ENCODE data around the gene TIFAB.
"Not testable (repeated sequence)": the region's sequence is repeated elsewhere in the genome, so short reads cannot be mapped to it uniquely, and the experiment has no call there.

TIFAB gene

DNA sequence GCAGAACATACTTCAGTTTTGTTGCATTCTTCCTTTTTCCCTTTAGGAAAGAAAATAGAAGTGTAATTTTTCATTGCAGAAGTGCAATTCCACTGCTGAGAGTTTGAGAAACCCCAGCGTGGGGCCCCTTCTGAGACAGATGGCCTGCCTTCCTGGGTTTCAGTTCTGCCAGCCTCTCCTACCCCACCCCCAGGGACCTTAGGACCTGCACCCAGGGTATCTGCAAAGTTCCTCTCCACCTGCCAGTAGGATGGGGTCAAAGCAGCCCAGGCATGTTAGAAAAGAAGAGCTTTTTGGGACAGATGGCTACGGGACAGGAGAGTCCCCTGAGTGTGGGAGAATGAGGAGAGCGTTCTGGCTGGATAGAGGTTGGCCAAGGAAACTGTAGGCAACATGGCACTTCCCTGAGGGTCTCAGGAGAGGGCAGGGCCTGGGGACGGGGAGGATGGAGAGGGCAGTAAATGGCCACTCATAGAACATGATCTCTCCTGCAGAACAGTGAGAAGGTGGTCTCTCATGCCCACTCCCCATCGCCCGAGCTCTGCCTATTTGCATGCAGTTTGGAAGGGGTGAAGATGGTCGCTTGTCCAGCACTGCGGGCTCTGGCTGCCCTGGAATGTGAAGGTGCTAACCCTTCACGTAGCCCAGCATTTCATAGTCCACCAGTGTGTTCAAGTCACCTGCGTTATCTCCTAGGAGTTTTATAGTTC lies at the start of gene TIFAB:
Gene TIFAB (minus strand): TSS at position 31 of the 710 bp plus-strand sequence. CDS start 2,412 bp downstream, outside the sequence.
- DNase-seq, result no peak

- peak; percentile 51 for DNase-seq
Observed at GRCh38 chr5:135498637-135498995, 46.5 kb upstream of the TIFAB start.

DNA sequence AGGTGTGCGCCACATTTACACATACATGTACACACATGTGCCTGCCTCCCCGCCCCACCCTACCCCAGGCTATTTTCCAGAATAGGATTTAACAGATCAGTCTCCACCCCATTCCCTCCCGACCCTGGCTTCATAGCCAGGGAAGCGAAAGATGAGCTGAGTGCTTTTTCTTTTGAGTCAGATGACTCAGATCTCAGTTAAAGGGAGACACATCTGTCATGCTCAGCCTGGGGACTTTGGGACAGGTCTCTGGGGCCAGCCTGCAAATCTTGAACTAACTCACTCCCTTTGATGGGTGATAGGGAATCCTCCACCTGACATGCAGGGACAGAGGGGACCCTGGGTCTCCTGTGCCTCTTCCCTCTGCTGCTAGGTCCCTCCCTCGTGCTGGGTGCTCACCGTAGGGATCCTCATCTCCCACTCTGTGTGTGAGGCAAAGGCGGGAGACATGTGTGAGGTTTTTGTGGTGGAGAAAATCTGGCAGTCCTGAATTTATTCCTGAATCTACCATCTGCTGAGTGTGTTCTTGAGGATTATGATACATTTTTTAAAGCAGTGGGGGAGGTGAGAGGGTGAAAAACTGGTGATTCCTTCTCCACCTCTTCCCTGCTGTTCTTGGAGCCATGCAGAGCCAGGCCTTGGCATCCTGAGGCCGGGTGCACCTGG lies 46.0 kb upstream of the TIFAB start:
- DNase-seq, result peak; percentile 37

DNA sequence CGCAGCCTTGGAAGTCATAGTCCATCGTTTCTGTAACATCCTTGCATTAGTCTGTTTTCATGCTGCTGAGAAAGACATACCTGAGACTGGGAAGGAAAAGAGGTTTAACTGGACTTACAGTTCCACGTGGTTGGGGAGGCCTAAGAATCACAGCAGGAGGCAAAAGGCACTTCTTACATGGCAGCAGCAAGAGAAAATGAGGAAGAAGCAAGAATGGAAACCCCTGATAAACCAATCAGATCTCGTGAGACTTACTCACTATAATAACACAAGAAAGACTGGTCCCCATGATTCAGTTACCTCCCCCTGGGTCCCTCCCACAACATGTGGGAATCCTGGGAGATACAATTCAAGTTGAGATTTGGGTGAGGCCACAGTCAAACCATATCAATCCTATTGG lies 43.4 kb upstream of the TIFAB start:
- DNase-seq, result not testable (repeated sequence)

DNA sequence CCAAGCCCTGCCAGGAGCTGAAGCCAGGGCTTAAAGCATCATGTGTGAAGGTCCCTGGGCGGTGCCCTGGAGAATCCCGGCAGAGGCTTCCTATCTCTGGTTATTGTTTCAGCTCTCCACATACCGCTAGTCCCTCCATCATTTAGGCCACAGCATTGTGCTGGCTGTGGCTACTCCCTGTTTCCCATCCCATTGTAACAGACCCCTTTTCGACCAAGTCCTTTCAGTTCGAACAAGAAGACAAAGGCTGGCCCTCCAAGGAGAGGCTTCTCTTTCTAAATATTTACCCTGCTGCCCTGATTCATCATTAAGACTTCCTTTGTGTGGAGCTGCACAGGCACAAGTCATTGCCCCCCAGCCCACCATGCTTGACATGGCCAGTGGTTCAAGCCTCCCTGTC lies 42.0 kb upstream of the TIFAB start:
- DNase-seq, result no peak

DNA sequence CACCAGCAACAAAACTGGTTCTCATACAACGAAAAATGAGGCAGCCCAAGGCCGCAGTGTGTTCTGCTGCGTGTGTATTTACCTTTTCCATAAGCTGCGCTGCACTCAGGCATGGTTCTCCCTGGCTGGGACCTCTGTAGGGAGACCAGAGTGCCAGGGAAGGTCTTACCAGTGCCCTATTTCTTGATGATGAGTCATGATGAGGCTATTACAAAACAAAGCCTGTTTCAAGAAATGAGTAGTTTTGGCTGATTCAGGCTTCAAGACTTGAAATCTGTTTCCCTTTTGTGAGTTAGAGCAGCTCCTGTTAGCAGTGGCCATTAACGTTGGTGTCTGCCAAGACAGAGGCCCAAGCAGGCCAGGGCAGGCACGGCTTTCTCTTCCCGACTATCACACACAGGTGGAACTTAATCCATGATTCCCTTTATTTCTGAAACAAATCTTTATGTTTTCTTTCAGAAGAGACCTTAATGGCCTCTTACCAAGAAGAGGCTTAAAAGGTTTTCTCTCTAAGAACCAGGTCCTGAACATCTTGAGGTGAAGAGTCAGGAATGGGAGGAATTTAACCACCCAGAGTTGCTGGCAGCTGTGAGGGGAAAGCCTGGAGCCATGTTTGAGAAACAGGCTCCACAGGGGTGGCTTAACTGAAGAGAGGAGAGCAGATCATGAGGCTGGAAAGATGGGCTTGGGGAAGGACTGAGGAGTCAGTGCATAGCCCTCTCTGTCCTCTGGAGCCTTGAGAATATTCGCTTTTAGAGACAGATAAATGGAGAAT lies 41.4 kb upstream of the TIFAB start:
- no peak for DNase-seq

GRCh38 chr5:135492319-135492626 lies 40.1 kb upstream of the TIFAB start:
- no peak for DNase-seq

GRCh38 chr5:135491552-135492318 lies 39.6 kb upstream of the TIFAB start:
- DNase-seq, result peak; percentile 97

DNA sequence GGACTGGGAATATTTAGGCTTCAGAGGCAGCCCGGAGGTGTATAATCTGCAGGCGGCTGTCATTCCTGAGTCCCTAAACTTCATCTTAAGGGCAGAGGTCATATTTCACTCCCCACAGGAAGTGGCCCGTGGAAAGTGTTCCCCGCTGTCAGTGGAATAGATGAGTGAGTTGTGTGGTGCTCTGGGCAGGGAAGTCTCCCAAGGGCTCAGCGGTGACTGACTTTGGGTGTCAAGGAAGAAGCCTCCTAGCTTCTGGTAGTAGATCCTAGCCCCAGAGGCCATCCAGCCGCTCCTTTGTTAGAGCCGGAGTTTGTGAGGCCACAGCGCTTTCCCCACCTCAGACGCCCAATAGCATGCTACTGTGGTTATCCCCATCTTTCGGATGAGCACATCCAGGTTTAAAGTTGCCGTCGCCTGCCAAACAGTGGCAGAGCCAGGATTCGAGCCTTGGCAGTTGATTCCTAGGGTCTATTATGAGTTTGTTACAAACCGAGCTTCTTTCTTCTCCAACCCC lies 38.9 kb upstream of the TIFAB start:
- no peak for DNase-seq

DNA sequence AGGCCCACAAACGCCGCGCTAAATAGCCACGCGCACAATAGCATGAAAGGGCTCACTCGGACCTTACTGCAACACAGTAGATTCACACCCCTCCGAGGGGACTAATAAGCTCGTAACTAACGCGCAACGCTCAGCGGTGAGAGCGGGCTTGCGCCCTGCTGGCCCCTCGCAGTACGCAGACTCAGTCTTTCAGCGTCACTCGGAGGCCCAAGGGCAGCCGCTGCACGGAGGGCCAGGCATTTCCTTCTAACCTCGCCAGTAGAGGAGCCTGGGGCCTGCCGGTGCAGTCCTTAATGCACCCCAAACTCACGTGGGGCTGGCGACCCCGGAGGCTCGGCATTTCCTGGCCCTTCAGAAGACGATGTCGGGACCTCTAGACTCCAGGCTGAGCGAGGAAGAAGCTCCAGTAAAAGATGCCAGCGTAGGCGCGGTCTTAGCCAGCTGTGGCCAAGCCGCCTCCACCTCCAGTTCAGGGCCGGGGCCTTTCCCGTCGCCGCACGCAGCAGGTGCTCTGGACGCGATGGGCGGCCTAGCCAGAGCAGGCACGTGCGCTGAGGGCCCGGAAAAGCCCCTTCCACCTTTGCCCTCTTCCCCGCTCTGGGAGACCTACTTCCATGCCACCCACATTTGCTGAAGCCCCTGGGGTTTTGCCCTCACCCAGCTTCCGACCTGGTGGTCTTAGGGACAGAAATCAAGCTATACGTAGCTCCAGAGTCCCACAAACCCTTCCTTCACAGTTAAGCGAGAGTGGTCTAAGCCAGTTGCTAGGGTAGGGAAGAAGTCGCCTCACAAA lies 38.3 kb upstream of the TIFAB start:
- DNase-seq, result no peak

DNA sequence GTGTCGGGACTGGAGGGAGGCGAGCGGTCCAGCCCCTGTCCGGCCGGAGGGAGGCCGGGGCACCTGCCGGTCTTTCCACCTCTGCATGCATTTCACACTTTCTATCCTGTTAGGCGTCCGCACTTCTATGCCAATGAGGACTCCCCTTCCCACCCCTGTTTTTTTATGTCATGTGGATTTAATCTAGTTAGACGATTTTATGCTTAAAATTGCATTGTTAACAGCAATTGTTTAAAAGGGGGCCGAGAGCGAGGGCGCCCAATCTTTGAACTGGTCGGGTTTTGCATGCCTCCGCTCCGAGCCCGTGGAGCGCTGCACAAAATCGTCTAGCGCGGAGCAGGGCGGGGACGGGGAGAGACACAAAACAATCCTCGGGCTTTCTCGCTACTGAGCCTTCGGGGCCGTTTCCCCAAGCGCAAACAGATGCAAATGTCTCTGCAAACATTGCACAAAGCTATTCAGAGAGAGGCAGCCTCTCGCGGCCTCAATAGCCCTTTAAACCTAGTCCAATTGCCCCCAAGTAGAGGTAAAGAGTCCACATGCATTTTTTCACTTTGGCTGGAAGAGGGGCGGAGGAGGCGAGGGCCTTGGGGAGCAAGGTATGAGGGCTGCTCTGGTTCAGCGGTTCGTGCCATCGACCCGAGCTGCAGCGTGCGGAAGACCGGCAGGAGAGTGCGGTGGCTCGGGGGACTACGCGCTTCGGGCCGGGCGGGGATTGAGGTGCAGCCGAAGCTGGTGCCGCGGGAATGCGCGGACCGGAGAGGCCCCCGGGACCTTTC lies 37.5 kb upstream of the TIFAB start:
- DNase-seq, result peak; percentile 68

DNA sequence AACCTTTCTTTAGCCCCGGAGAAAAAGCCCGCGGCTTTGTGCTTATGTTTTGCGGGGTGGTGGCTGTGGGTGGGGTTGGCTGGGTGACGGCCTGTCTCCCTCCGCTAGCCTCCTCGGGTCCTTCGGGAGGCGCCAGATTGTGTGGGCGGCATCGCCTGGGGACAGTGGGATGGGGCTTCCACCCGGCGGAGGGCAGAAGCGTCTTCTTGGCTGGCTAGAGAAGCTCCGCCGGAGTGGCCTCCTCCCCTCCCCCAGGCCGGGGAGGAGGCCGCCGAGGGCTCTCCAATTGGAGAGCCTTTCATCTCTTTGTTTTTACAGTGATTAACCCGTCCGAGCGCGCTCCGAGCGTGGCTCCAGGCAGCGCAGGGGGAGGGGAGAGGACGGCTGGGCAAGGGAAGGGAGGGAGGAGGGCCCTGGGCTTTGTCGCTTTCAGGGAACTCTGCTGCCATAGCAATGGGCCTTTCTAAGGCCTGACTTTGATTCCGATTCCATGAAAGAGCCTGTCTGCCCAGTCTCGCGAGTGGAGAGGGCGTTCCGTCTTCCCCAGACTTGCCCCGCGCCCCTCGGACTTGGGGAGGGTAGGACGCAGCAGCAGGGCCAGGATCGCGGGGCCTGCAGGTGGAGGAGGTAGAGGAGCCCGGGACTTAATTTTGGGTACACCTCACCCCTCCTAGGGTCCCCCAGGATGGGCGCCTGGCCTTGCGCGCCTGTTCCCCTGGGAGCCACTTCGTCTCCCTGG lies 36.7 kb upstream of the TIFAB start:
- DNase-seq, result peak; percentile 65

DNA sequence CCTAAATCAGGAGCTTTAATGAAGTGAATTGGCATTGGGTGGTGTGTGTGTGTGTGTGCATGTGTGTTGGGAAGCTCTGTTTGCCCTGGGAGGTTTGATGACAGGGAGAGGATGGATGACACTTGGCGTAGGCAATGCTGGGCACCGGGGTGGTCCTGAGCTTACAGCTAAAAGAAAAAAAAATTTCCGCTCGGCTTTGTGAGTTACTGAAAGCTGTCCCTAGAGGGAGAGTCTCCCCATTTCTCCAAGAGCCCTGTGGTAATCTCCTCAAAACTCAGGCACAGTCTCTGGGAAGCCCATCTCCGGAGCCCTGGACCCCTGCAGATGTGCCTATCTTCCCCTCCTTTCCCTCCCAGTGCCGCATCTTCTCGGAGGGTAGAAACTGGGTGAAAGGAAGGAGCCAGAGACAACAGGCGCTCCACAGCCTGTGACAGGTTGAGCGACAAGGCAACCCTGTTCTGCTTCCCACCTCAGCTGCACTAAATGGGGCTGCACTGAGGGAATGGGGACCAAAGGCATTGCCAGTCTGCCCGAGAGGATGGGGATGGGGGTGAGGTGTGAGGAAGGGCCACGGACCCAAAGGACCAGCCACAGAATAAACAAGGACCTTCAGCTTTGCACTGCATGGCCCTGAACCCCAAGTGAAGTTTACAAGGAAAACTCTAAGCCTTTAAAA lies 35.8 kb upstream of the TIFAB start:
- no peak for DNase-seq

DNA sequence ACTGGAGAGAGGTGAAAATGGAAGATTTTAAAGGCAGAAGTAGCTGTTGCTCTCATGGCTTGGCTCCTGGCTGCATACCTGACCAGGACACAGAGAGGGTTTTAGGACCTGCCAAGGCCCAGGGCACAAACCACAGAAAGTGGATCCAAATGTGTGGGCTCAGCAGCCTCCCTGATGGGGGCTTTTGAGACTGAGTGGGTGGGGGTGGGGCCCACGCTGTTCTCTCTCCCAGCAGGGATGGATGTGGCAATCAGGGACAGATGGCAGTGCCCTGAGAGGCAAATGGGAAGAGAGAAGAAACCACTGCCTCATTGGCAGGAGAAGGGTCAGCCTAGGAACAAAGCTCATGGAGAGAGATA lies 34.9 kb upstream of the TIFAB start:
- peak; percentile 9 for DNase-seq

GRCh38 chr5:135486131-135487036 lies 34.2 kb upstream of the TIFAB start:
- DNase-seq, result peak; percentile 13

GRCh38 chr5:135484674-135485086 lies 32.5 kb upstream of the TIFAB start:
- DNase-seq, result peak; percentile 96

DNA sequence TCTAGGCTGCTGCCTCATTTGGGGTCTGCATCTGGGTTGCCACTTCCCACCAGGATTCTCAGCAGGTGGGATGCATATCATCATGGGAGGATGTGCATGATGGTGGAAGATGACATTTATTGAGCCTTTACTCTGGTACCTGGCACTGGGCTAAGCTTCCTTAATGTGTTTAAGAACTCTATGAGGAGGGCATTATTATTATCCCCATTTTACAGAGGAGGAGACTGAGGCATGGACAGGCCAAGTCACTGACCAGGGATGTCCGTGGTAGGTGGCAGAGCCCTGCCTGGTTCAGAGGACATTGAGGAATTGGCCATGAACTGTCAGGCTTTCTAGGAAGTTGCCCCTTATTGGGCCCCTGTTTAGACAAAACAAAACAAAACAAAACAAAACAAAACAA lies 31.1 kb upstream of the TIFAB start:
- DNase-seq, result no peak

- no peak for DNase-seq
Observed at GRCh38 chr5:135482381-135482933, 30.3 kb upstream of the TIFAB start.

GRCh38 chr5:135481909-135482311 lies 29.8 kb upstream of the TIFAB start:
- DNase-seq, result no peak
